ENCODE results near the gene ANKS1B.

The ANKS1B gene

DNA sequence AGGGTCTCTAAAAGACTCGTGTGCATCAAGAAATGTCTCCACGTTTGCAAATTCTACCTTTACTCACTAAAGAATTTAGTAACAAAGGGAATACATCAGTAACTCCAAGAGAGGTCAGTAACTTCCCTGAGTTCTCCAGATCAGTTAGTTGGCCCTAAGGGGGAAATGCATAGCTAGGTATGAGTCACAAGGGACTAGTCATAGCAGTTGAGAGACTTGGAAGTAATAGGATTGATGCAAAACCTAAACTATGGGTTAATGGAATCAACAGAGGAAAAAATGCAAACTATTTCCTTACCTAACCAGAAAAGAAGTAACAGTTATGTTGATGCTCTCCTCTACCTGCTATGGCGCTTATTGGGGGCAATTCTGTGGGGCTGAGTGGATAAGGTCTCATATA, 486.0 kb downstream of the ANKS1B start:
- TF ChIP-seq, protein P1, sequence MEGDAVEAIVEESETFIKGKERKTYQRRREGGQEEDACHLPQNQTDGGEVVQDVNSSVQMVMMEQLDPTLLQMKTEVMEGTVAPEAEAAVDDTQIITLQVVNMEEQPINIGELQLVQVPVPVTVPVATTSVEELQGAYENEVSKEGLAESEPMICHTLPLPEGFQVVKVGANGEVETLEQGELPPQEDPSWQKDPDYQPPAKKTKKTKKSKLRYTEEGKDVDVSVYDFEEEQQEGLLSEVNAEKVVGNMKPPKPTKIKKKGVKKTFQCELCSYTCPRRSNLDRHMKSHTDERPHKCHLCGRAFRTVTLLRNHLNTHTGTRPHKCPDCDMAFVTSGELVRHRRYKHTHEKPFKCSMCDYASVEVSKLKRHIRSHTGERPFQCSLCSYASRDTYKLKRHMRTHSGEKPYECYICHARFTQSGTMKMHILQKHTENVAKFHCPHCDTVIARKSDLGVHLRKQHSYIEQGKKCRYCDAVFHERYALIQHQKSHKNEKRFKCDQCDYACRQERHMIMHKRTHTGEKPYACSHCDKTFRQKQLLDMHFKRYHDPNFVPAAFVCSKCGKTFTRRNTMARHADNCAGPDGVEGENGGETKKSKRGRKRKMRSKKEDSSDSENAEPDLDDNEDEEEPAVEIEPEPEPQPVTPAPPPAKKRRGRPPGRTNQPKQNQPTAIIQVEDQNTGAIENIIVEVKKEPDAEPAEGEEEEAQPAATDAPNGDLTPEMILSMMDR (conservative IDR thresholded peaks at IDR 0.05; ENCODE audit: control insufficient read depth, insufficient read depth, low read depth, low read length), result no peak
- DNase-seq (ENCODE audit: low read depth), result peak; percentile 36
- H3K4me3 ChIP-seq (ENCODE audit: control insufficient read depth, low read depth, low read length), result no peak overlapping the region

DNA sequence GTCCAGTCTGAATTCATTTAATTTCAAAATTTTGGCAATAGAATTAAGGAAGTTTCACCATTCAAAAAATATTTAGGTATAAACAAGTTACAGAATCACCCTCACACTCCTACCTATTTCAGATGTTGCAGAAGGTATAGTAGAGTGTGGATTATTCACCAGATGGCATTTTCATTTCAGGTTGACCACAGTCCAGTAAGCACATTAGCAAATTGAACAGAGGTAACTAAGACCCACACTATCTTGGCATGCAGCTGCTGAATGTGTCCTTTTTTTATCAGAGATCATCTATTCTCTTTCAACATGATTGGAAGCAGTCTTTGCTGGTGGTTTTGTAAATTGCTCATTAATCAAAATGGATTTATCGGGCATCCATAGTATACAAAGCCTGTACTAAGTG, 488.9 kb downstream of the ANKS1B start:
- H3K4me3 ChIP-seq (ENCODE audit: control insufficient read depth, low read depth, low read length), result no peak overlapping the region
- no peak for DNase-seq (ENCODE audit: low read depth)
- TF ChIP-seq, protein P1 (conservative IDR thresholded peaks at IDR 0.05; ENCODE audit: control insufficient read depth, insufficient read depth, low read depth, low read length), result no peak

DNA sequence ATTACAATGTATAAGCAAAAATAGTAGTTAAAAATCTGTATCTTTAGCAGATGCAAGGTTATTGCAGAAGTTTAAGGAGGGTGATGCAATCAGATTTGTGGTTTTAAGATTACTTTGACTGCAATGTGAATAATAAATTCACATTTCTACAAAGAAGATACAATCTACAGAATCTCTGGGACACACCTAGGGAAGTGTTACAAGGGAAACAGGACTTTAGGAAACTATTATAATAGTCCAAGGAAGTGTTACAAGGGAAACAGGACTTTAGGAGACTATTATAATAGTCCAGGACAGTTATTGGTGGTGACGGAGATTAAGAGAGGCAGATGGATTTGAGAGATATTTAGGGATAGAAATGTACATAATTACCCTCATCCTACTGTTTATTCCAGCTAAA, 491.5 kb downstream of the ANKS1B start:
- TF ChIP-seq, protein P1 (conservative IDR thresholded peaks at IDR 0.05; ENCODE audit: control insufficient read depth, insufficient read depth, low read depth, low read length), result no peak
- DNase-seq (ENCODE audit: low read depth), result no peak
- H3K4me3 ChIP-seq (ENCODE audit: control insufficient read depth, low read depth, low read length), result no peak overlapping the region

DNA sequence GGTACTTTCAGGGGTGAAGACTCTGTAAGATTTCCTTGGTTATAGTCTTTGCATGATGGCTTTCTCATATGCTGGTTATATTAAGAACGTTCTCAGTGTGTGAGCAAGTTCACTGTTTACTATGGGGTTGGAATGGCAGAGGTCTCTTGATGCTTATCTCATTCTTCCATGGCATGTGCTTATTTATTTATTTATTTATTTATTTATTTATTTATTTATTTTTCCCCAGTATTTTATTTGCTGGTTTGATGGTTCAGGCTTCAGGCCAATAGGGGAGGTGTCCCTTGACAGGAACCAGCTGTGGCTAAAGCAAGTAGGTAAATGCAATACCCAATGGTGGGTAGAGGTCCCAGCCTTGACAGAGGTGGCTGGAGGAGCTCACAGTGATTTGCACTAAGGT, 498.5 kb downstream of the ANKS1B start:
- TF ChIP-seq, protein P1 (conservative IDR thresholded peaks at IDR 0.05; ENCODE audit: control insufficient read depth, insufficient read depth, low read depth, low read length), result no peak
- no peak overlapping the region for H3K4me3 ChIP-seq (ENCODE audit: control insufficient read depth, low read depth, low read length)
- no peak for DNase-seq (ENCODE audit: low read depth)

DNA sequence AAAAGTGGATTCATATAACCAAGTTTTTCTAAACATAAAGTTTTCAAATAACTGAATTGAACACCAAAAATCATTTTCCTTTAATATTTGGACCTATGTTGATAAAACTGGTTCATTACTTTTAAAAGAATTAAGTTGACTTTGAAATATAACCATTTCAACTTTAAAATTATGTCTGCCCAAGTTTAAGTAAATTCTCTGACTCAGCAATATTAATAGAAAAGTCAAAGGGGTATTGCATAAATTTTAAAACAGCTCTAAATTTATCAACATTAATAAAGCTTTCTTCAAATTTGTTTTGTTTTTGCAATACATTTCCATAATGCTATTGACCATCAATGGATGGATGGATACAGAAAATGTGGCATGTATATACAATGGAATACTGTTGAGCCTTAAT, 505.6 kb downstream of the ANKS1B start:
- no peak for DNase-seq (ENCODE audit: low read depth)
- TF ChIP-seq, protein P1 (conservative IDR thresholded peaks at IDR 0.05; ENCODE audit: control insufficient read depth, insufficient read depth, low read depth, low read length), result no peak

DNA sequence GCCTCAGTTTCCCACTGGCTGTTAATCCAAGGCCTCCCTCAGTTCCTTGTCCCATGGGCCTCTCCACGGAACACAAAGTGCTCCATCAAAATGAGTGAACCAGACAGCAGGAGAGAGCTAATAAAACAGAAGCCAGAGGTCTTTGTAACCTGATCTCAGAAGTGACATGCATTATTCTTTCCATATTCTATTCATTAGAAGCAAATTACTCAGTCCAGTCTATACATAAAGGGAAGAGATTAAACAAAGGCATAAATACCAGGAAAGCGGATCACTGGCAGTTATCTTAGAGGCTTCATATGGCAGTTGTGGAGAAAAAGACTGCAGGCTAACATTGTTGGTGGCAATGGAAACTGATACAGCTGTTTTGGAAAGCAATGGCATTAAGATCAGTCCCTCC, 507.8 kb downstream of the ANKS1B start:
- DNase-seq (ENCODE audit: low read depth), result no peak
- no peak overlapping the region for H3K4me3 ChIP-seq (ENCODE audit: control insufficient read depth, low read depth, low read length)
- TF ChIP-seq, protein P1 (conservative IDR thresholded peaks at IDR 0.05; ENCODE audit: control insufficient read depth, insufficient read depth, low read depth, low read length), result no peak

More for the DNA sequence above, 505.6 kb downstream of the ANKS1B start:
- H3K4me3 ChIP-seq (ENCODE audit: control insufficient read depth, low read depth, low read length), result no peak overlapping the region

All from fibroblast of mammary gland (primary cell).